Liver (tissue), 3 donors: ENCODE data around the gene ANKRD23.

Experiments
- FOXA1 ChIP-seq: IDR thresholded peaks from 2 replicates; pipeline ENCODE4 v1.6.1; 2016; ENCODE audit warnings: antibody characterized with exemption
- FOXA2 ChIP-seq: IDR thresholded peaks from 2 replicates; pipeline ENCODE4 v1.6.1; 2016; ENCODE audit warnings: antibody characterized with exemption
- NR2F2 ChIP-seq: IDR thresholded peaks from 2 replicates; pipeline ENCODE4 v1.6.1; 2016; ENCODE audit warnings: antibody characterized with exemption
- RAD21 ChIP-seq, 2 donors: IDR thresholded peaks; 2 replicates each; pipeline ENCODE4 v1.6.1; 2016; ENCODE audit warnings: antibody characterized with exemption in 2 of 2, mild to moderate bottlenecking in 2 of 2
- SP1 ChIP-seq: IDR thresholded peaks from 2 replicates; pipeline ENCODE4 v1.6.1; 2018; ENCODE audit warnings: antibody characterized with exemption, mild to moderate bottlenecking
- TF ChIP-seq, protein P1 (sequence below): fragments of 150-350 bp; IDR thresholded peaks from 2 replicates; pipeline ENCODE4 v1.5.1; 2017; ENCODE audit warnings: improper control_type of control experiment, low read depth, low read length; ENCODE audit not compliant: missing input control
- TF ChIP-seq, protein P2 (sequence below): IDR thresholded peaks from 2 replicates; pipeline ENCODE4 v1.6.1; 2016; ENCODE audit warnings: antibody characterized with exemption
- TF ChIP-seq, protein P3 (sequence below): IDR thresholded peaks from 2 replicates; pipeline ENCODE4 v1.6.1; 2016; ENCODE audit warnings: antibody characterized with exemption
- TF ChIP-seq, protein P4 (sequence below): IDR thresholded peaks from 2 replicates; pipeline ENCODE4 v1.6.1; 2016; ENCODE audit warnings: antibody characterized with exemption
- donor health status: healthy.
- donor health status: healthy.

DNA sequence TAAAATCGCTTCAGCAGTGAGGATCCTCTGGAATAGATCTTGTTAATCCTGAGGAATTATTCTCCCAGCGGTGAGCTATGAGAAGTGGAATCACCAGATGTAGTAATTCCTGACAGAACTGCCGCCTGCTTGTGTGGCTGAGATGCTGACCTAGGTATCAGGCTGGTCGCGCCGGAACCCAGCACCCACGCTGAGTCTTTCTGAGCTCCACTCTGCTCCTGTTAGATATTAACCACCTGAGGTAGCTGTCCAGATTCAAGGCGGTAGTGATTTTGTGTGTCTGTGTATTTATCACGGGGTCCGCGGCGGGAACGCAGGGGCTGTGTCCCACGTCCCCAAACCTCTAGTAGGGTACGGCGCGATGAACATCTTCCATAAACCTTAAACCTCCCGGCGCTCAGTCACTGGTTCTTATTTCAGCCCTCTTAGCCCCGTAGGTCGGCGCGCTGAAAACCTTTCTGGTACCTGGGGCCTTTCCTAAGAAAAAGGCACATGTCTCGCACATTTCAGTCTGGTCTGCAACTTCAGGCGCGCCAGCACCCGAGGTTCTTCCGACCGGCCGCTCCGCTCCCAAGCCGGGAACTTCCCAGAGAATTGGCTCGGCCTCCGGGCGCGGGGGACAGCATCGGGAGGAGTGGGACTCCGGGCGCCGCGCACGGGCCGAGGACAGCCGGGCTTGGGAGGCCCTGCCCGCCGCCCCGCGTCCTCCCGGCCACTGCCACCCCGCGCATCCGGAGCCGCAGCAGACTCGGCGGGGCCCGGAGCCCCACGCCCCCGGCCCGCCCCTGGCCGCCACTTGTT is 28.3 kb downstream of the ANKRD23 start:
- TF ChIP-seq, protein P1, sequence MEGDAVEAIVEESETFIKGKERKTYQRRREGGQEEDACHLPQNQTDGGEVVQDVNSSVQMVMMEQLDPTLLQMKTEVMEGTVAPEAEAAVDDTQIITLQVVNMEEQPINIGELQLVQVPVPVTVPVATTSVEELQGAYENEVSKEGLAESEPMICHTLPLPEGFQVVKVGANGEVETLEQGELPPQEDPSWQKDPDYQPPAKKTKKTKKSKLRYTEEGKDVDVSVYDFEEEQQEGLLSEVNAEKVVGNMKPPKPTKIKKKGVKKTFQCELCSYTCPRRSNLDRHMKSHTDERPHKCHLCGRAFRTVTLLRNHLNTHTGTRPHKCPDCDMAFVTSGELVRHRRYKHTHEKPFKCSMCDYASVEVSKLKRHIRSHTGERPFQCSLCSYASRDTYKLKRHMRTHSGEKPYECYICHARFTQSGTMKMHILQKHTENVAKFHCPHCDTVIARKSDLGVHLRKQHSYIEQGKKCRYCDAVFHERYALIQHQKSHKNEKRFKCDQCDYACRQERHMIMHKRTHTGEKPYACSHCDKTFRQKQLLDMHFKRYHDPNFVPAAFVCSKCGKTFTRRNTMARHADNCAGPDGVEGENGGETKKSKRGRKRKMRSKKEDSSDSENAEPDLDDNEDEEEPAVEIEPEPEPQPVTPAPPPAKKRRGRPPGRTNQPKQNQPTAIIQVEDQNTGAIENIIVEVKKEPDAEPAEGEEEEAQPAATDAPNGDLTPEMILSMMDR = no peak
- TF ChIP-seq SP1 = peak; percentile 20
- TF ChIP-seq FOXA1 = no peak
- TF ChIP-seq, protein P2, sequence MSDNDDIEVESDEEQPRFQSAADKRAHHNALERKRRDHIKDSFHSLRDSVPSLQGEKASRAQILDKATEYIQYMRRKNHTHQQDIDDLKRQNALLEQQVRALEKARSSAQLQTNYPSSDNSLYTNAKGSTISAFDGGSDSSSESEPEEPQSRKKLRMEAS = no peak
- TF ChIP-seq, protein P3, sequence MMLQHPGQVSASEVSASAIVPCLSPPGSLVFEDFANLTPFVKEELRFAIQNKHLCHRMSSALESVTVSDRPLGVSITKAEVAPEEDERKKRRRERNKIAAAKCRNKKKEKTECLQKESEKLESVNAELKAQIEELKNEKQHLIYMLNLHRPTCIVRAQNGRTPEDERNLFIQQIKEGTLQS = no peak
- TF ChIP-seq, protein P4, sequence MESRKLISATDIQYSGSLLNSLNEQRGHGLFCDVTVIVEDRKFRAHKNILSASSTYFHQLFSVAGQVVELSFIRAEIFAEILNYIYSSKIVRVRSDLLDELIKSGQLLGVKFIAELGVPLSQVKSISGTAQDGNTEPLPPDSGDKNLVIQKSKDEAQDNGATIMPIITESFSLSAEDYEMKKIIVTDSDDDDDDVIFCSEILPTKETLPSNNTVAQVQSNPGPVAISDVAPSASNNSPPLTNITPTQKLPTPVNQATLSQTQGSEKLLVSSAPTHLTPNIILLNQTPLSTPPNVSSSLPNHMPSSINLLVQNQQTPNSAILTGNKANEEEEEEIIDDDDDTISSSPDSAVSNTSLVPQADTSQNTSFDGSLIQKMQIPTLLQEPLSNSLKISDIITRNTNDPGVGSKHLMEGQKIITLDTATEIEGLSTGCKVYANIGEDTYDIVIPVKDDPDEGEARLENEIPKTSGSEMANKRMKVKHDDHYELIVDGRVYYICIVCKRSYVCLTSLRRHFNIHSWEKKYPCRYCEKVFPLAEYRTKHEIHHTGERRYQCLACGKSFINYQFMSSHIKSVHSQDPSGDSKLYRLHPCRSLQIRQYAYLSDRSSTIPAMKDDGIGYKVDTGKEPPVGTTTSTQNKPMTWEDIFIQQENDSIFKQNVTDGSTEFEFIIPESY = no peak
- TF ChIP-seq RAD21 (IDR thresholded peaks at IDR 0.05) = no peak
- no peak for TF ChIP-seq FOXA2
- TF ChIP-seq NR2F2 = no peak
